COR-L47 (cell line): ENCODE measurements around the gene ZNF710.
A peak's percentile ranks its signal among the peaks of the same experiment; 100 is the strongest.

Source experiments
- DNase-seq: peaks from one replicate; lab custom pipeline; 2025; lab: John Stamatoyannopoulos, UW

Gene ZNF710

DNA sequence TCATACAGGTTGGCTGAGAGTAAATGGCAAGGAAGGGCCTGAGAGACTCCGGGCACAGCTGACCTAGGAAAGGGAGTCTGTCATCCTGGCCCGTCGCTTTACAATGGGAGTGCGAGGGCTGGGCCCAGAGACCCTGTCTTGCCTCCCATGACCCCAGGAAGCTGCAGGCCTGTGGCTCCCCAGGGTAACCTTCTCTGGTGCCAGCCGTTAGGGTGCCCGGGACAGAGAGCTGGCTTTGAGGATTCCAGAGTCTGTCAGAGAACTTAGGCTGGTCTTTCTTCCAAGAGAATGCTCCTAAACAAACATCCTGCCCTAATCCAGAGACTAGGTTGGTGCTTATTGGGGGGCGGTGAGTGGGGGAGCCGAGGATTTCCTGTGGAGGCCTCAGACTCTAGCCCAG, 18.5 kb downstream of the ZNF710 start:
- DNase-seq = no peak

DNA sequence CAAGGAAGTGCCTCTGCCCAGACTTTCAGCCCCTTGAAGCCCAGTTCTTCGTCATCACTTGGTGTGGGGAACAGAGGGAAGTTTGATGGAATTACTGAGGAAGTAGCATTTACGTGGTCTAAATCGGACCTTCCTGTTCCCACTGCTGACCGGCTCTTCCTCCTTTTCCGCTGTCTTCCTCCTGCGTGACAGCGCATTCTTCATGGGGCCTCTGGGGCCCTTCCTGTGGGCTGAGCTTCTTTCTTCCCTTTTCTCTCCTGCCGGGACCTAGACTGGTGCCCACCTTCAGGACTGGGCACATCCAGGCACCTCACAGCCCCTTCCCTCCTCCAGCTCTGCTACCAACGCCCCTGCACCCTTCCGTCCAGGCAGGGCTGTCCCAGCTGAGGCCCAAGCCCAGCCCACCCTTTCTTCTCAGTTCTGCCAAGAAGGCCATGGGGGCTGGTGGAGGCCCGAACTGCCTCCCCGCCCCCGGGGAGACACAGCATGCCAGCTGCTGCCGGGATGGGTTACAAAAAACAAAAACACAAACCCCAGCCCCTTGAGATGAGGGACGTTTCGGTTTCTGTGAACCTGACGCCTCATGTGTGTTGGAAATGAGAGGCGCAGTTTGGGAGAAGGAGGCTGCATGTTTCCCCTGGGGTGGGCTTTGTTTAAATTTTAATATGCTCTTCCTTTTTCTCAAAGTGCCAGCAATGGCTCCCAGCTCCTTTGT, 19.1 kb downstream of the ZNF710 start:
- DNase-seq = no peak

DNA sequence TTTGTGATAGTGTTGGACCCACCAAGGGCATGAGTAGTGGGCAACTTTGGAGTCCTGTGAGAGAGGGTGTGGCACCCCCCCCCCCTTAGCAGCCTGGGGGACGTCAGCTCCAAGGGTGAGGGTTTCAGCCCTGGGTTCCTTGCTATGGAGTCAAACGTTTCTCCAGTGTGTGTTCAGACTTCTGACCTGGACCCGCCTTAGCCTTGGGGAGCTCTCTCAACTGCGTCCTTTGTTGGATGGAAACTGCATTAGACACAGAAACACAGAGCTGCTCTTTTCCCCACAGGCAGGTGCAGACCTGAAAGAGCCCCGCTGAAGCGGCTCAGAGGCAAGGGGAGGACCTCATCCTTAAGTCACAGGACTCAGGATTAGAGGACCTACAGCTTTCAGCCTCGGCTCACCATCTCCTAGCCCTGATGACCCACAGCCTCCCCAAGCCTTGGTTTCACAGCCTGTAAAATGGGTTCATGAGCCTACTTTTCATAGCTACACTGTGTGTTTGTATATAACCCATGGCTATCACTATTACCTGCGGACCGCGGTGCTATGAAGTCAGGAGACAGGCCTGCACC, 19.9 kb downstream of the ZNF710 start:
- no peak for DNase-seq

DNA sequence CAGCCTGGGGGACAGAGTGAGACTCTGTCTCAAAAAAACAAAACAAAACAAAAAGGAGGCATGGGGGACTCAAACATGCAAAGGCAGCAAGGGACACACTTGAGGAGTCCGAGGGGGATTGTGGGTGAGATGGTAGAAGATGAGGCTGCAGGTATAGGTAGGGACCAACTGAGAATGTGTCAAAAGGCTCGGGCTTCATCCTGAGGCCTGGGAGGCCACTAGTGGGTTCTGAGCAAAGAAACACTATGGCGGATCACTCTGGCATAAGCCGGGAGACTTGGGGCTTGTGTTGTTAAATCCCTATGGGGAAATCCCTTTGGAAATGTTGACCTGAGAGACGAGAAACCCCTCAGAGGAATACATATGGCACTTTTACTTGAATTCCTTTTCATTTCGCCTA, 21.2 kb downstream of the ZNF710 start:
- no peak for DNase-seq

DNA sequence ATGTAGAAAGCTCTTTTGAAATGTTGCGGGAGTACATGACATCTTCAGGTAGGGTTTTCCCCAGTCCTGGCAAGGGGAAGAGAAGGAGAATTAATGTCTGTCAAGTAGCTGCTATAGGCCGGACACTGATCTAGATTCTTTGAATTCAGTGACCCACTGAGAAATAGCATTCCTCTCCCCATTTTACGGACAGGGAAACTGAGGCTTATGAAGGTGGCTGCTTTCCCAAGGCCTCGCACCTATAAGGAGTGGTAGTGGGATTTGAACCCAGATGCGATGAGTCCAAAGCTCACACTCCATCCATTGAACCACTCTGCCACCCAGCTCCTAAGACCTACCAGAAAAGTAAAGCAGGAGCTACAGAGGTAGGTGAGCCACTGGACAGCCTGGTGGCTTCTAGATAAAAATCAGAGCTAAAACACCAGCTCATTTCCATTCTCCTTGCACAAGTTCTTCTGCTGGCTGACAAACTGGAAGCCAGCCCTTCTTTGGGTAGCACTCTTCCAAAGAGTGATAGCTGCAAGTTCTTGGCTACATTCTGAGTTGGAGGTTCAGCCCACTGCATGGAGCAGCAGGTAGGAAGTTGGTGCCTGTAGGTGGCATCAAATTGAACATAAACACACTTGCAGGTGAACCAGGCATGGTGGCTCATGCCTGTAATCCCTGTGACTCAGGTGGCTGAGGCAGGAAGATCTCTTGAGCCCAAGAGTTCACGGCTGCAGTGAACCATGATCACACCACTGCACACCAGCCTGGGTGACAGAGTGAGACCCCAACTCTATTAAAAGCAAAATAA, 22.0 kb downstream of the ZNF710 start:
- no peak for DNase-seq

DNA sequence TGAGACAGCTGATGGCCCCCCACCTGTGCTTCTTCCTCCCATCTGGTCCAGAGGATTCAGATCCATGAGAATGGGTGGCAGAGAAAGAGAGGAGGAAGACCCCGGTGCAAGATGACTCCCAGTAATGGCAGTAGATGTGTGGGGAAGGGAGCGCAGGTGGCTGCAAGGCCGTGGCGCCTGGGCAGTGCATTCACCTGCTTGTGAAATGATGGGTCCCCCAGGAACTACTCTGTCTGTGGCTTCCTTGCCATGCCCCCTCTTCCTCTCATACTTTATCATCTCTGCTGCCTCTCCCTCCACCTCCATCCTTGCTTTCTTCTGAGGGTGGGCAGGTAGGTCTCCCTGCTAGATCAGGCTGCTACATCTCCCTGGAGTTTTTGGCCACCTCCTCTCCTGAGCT, 23.3 kb downstream of the ZNF710 start:
- no peak for DNase-seq

DNA sequence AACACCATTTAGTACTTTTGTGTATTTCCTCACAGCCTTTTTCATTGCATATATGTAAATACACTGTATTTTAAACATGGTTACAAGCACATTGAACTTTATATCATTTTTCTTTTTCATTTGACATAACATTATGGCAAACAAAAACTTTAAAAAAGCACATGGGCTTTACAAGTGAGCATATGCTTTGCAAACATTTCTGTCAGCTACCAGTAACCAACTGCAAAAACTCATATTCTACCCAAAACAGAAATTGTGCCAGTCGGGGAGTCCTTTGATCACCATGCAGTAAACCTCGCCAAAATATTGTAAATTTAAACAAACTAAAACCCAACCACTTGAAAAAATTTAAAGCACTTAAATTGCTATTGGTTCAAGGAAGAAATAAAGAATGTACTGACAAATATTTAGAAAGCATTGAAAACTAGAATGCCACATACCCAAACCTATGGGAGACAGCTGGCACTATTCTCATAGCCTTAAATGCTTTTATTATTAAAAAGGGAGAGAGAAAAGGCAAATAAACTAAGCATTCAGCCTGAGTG, 24.4 kb downstream of the ZNF710 start:
- no peak for DNase-seq

DNA sequence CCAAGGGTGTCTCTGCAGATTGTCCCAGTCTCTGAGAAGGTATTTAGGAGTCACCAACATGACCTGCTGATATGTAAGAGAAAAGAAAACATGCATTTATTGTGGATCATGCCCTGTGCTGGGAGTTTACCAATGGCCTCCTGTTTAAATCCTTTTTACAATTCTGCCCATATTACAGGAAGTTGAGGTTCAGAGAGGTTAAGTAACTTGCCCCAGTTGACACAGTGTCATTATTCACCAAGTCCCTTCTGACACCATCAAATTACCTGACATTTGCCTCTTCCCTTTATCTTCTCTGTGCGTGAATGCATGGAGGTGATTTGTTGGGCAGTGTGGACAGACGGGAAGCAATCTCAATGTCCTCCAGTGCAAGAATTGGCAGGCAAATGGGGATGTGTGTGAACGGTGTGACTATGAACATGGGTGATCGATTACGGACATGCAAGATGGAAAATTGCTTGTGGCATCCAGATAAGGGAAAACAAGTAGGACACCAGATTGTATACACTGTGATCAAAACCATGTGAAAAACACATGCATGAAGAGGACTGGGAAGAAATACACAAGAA, 27.3 kb downstream of the ZNF710 start:
- DNase-seq = no peak

DNA sequence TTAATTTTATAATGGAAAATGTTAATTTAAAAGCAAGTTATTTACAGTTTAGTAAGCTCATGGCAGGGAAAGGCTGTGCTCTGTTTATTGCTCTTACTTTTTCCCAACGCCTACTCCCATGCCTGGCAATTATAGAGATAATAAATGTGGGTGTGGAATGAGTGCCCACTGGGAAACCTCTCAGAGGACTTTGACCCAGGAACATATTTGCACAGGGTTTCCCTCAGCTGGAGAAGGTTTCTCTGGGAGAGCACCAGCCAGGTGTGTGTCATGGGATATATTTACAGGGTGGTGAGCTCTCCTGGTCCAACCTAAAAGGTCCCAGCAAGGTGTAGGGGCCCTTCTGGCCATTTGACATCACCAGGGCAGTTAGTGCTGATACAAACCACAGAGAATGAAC, 27.9 kb downstream of the ZNF710 start:
- DNase-seq = no peak

DNA sequence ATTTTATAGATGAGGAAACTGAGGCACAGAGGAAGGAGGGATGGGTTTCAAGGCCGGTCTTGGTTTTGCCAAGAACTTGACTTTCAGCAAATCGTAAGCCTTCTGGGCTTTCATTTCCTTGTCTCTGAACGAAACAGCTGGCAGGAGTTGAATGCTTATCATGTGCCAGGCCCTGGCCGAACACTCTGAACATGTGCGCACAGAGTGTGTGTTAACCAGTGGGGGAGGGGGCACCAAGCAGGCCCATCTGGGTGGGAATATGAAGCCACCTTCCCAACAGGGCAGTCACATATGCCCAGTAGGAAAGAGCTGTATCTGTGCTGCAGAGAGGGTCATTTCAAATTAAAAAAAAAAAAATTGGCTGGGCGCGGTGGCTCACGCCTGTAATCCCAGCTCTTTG, 29.3 kb downstream of the ZNF710 start:
- no peak for DNase-seq

DNA sequence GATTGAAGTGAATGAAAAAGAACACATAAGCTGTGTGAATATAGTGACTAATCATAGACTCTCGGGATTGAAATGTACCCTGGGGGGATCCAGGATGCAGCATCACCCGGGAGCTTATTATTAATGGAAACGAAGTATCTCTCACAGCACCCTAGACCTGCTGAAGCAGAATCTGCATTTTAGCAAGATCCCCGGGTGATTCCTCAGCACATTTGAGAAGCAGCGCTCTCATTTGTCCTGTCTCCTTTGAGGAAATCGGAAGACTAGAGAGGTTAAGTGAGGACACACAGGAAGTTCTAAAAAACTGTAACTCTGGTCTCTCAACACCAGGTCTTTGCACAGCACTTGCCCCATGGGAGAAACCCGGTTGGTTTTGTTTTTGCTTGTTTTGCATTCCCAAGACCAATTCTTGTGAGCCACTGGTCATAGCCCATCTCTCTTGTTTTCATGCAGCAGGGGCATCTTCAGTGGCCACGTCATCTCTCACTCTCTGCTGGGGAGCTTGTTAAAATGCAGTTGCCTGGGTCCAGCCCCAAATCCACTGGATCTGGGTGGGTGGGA, 30.2 kb downstream of the ZNF710 start:
- DNase-seq = no peak

DNA sequence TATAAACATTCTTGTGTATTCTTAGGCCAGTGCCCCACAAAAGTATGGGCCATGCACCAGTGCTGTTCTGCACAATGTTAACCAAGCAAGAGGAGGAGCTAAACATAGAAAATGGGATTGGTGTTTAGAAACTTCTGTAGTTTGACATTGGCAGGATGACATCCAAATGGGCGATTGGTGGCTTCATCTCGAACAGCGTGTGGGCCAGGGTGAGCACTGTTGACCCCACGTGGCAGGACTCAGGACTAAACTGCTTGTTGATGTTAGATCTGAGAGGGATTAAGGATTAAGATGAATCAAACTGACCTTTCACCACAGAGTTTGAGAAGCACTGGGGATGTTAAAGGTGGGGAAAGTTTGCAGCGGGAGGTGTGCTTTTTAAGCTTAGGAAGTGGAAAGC, 31.9 kb downstream of the ZNF710 start:
- no peak for DNase-seq

DNA sequence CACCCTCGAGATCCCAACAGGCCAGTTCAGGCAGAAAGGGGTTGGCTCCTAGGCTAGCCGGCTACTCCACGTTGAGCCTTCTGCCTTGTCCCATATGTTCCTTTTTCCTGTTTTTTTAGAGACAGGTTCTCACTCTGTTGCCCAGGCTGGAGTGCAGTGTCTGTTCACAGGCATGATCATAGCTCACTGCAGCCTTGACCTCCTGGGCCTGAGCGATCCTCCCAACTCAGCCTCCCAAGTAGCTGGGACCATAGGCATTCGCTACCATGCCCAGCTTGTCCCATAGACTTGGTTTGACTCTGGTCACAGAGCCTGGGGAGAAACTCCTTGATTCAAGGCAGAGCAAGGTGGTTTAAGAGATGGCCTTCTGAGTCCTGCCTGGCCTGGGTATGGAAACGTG, 32.3 kb downstream of the ZNF710 start:
- no peak for DNase-seq

DNA sequence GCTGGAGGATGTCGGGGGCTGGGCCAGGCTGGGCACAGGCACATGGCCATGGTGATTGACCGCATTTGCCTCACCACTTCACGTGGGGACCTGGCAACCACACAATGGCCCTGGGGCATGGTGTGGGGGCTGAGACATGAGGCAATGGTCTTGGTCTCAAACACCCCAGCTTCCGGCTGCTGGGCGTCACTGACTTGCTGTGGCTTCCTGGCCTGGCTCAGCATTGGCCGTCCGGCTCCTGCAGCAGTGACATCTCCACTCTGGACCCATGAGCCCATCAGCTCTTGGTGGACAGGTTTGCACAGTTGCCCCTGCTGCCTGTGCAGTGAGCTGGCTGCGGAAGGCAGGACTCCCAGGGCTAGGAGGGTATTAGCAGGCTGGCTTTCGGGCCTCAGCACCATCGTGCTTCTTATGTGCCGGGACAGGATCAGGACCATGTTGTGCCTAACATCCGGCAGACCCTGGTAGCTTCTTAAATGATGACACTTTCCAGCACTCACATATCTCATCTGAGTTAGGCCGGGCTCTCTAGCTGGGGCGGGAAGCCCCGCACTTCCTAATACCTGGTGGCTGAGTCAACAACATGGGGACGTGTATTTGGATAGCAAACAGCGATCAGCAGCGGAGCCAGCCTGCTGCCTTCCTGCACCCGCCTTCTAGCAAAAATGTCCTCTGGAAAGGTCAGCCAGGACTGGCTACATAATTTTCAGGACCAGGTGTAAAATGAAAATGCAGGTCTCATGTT, 34.1 kb downstream of the ZNF710 start:
- peak; percentile 53 for DNase-seq

DNA sequence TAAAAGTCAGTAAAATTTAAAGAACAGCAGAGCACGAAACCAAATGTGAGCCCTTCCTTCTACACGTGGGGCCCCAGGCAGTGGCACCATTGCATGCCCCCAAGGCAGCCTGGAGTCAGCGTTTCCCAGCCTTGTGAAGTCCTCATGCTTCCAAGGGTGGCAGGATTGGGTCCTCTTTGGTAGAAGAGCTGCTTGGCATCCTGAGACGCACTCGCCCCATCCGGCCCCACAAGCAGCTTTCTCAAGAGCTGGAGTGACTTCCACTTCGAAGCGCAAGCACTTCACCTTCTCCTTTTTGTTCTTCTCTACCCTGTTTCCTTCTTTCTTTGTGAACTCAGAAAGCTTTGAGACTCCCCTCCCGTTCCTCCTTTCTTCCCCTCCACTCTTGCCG, 34.7 kb downstream of the ZNF710 start:
- no peak for DNase-seq

DNA sequence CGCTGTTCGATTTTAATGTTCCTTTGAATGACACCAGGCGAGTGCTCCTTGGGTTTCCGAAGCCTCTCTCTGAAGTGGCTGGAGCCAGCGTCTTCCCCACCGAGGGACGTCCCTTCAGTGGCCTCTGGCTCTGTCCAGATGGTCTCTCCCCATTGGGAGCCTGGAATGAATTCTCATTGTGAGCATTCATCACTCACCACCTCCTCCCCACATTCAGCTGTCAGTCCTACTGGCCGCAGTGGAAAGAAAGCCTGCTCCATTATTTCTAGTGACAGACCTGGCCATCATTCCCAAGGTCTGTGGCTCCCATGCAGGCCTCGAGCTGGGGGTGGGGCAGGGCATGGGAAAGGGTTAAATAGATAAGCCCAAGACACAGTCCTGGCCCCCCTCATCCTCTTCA, 35.2 kb downstream of the ZNF710 start:
- no peak for DNase-seq

DNA sequence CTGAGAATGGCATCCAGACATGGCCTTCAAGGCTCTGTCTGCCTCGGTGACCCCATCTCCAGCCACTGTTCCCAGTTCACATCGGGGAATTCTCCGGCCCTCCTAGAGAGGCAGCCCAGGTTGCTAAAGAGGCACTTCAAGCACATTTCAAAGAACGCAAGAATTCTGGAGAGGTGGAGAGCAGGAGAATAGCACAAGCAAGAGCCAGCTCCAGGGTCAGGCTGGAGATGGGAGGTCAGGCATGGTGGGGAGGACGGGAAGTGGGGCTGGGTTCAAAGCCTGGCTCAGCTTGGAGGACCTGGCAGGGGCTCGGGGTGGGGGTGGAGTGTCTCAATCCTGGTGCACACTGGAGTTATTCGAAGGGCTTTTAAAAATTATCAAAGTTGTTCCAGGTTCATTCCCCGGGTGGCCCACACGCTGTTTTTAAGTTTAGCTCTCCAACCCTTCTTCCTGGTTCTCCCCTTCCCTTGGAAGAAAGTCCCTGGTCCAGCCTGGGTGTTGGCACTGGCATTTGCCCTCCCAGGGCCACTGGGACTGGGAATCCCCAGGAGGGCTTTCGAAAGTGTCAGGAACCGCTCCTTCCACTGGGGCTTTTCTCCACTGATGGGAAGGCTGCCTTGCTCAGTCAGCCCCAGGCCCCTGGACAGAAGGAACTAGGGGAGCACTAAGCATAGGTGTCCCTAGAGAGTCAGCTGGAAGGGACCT, 35.8 kb downstream of the ZNF710 start:
- no peak for DNase-seq

DNA sequence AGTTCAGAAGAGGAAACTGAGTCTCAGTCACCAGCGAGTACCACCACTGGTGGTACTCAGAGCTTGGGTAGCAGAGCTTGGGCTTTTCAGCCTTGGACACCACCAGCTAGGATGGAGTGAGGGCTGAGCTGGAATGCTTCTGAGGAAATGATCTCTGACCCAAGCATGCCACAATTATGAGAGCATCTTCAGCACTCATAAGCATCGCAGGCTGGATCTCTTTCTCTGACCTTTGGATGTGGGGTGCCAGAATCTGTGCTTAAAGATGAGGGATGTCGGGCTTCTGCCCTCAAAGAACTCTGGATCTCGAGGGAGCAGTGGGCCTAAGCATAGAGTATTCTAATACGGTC, 36.4 kb downstream of the ZNF710 start:
- DNase-seq = no peak

DNA sequence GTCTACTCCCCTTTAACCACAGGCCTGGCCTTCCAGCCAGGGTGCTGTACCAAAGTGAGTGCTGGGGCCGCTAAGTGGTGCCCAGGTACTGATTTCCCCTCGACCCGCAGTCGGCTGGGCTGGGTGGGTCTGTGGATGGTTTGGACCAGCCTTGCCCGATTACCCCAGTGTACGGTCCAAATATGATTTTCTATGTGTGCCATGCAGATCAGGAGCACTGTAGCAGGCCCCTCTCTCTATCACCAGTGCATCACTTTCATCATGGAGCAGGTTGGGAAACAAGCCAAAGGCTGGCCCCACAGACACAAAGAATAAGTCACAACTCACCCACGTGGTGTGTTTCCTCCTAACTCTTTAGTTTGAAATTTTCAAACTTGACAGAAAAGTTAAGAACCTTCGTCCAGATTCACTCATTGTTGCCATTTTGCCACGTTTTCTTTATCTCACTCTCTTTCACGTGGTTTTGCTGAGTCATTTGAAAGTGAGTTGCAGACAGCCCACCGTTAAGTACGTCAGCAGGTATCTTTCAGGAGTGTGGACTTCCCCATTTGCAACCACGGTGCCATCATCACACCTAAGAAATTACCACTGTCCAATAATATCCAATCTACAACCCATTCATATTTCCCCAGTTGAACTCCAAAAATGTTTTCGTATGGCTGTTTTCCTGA, 37.0 kb downstream of the ZNF710 start:
- DNase-seq = no peak

DNA sequence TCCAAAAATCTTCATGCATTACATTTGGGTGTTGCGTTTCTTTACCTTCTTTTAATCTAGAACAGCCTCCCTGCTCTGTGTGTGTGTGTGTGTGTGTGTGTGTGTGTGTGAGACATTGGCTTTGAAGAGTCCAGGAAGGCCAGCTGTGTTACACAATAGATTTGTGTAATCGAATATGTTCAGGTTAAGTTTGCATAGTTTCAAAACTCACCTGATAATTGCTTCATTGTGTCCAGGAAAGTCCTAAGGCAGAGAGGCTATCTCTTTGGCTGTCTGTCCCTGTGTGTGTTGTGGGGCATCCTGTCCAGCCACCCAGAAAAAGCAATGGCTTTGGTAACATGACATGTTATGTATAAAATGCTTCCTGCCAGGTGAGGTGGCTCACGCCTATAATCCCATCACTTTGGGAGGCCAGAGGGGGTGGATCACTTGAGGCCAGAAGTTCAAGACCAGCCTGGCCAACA, 37.5 kb downstream of the ZNF710 start:
- no peak for DNase-seq

DNA sequence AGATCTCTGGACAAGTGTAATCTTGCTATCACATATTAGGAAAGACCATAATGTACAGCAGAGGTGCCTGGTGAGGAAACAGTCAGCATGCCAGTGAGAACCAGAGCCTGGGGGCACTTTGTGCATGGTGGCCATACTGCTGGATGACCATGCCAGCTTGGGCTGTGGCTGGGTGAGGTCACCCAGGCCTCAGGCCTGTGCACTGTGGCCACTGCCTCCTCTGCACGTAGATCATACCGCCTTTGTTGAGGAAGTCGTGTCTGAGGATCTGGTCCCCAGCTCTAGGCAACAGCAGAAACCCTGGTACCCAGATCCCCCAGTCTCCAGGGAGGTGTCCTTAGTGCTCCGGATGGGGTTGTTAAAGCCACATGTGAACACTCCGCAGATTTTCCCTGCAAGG, 38.9 kb downstream of the ZNF710 start:
- DNase-seq = no peak
